ENCODE results near the gene RAB11FIP2.

- TF ChIP-seq EZH2 (IDR thresholded peaks at IDR 0.05; ENCODE audit: borderline replicate concordance, low read depth, low read length, poor library complexity, severe bottlenecking), result no peak
- no peak for TF ChIP-seq CTCF (conservative IDR thresholded peaks at IDR 0.05; ENCODE audit: low read depth, low read length)
Observed at GRCh38 chr10:117967149-117967650, 79.5 kb downstream of the RAB11FIP2 start.

Measured in A673 (cell line).